NCI-H1105 treated with DMSO at 0.1 percent for 48 hours (cell line): ENCODE data around the gene APEH.

Source experiments
- DNase-seq: peaks from one replicate; lab custom pipeline; 2025; lab: John Stamatoyannopoulos, UW

The APEH gene

DNA sequence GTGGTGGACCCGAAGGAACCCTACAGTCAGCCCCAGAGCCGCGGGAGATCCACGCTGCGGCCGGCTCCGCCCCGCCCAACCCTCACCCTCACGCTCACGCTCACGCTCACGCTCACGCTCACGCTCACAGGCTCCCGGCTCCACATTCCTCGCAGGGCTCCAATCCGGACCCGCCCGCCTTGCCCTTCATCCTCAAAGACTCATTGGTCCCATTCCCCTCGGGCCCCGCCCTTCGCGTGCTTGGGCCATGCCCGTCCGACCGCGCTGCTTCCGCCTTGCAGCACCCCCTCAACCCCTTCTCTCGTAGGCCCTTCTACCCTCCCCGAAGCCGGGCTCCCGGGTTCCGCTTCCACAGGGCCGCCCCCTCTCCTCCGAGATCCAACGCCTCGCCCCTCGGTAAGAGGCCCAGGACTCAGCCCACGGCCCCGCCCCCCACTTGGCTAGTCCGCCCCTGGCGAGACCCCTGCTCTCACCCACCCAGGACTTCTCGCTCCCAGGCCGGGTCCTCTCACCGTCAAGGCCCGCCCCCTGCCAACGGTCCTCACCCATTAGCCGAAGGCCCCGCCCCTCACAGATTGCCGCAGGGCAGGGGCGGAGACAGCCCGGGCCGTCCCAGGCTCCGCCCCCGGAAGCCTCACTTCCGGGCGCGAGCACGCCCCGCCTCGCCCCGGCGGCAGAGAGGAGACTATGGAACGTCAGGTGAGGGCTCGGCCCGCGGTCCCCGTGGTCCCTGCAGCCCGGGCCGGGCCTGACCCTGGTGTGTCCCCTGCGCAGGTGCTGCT lies at the start of gene APEH:
TSS of gene APEH (plus strand) at position 637 of the 782 bp plus-strand sequence. CDS start at position 688, 51 bp downstream.
- DNase-seq: no peak

DNA sequence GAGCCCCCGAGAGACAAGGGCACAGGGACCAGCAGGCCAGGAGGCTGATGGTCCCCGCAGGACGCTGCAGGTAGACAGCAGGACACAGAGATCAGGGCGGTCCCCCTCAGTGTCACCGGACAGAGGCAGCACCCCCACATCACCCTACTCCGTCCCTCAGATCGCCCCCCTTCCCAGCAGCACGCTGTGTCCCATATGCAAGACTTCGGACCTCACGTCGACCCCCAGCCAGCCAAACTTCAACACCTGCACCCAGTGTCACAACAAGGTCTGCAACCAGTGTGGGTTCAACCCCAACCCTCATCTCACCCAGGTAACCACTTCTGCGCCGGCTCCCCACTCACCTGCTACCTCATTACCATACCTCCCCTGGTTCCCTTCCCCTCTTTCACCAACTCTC lies 49.1 kb upstream of the APEH start:
- no peak for DNase-seq

DNA sequence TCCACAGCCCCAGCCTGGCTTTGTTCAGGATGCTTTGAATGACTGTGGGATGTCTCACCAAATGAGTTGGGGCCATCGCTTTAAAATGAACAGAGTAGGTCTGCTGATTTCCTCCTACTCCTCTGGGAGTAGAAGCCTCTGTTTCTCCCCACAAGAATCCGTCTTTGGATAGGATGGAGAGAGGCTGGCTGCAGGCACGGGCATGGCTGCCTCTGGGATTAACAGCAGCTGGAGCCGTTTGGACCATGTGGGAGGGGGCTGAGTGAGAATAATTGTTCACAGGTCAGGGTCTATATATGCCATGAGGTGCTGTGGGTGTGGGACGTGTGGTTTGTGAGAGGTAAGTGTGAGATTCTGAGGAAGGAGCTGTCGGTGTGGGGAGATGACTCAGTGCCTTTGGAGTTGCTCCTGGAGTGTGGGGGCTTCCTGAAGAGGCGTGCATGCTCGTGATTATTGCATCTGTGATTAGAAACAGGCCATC lies 48.0 kb upstream of the APEH start:
- DNase-seq: no peak

DNA sequence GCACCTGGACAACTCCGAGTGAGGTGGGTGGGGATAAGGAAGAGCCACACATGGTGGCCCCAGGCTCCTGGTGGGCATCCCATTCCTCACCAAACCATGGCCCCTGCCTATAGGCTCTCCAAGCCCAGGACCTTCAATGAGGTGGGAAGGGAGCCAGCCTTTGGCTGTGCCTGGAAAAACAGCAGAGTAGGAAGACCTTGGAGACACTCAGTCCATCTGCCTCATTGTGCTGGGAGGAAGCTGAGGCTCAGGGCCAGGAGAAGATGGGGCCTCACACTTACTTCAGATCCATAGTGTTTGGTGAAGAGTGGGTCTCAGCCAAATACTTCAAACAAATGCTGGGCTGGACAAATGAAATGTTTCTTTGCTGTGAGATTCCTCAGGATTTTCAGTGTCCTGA lies 47.4 kb upstream of the APEH start:
- DNase-seq: no peak

DNA sequence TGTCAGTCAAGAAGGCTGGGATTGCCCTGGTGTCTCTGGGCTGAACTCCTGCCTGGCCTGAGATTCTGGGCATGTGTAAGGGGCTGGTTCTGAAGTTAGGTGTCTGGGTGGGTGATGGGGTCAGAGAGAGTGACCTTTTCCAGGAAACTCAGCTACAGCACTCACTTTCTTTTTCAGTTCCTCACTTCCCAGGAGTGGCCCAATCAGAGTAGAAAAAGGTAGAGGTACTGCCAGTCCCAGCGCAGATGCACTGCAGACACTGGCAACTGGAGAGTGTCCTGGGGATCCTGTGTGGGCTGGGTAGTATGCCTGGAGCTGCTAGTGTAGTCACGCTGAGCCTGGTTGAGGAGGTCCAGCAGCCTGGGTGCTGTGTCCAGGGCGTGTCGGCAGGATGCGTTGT lies 46.5 kb upstream of the APEH start:
- DNase-seq: no peak

DNA sequence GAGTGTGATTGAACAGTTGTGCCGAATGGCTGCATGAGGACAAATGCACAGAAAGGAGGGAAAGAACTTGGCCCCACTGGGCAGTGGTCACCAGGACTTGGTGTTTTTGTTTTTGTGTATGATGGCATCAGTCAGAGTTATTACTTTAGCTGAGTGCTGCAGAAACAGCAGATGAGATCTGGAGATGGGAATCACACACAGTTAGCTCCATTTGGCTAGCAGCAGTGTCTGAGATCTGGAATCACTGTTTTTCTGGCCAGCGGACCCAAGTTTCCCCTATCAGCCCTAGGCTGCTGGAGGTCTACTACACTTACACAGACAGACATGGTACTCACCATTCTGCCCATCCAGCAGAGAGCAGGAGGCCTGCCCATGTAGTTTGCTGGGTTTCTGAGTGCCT lies 45.9 kb upstream of the APEH start:
- no peak for DNase-seq

DNA sequence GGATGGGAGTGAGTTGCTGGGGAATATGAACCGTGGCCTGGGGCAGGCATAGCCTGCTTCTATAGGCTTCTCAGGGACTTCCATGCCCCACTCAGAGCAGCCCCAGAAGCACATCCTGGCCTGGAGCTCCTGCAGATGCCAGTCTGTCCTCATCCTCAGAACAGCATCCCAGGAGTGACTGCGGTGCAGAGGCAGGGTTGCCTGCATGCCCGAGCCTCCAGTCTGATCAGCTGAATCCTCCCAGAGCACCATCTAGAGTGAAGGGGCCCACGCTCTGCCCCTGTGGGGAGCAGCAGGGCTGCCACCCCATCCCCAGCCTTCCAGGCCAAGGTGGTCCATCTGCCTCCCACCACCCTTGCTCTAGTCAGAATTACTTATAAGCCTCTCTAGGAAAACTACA lies 44.7 kb upstream of the APEH start:
- no peak for DNase-seq

DNA sequence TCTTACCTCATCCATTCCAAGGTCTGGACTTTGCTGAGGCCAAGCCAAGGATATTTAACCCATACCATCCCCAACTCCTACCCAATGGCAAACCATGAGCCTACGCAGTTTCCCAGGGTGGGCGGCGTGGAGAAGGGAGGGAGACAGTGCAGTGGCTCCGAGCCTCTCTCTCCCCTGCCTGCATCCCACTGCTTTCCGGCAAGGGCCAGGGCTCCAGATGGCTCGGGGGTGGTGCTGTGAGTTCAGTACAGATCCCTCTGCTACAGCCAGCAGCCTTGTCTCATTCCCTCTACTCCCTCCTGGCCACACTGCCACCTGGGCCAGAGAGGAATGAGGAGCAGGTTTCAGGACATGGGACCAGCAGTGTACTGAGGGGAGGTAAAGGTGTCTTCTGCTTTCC lies 44.3 kb upstream of the APEH start:
- no peak for DNase-seq

DNA sequence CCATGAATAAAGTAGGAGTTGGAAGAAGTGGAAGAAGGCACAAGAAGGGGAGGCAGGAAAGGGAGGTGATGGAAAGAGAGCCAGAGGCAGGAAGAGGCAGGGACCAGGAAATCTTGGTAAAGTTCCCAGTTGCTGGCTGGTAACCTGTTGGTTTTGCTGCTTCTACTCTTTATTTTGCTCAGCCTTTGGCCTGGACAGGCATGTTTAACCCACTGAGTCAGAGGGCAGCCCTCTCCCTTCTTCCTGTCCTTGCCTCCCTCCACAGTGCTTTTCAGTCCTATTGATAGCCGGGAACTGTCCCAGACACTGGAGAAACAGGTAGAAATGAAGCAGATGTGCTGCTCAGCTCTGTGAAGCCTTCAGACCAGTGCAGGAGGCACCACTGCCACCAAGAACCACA lies 43.4 kb upstream of the APEH start:
- DNase-seq: no peak

DNA sequence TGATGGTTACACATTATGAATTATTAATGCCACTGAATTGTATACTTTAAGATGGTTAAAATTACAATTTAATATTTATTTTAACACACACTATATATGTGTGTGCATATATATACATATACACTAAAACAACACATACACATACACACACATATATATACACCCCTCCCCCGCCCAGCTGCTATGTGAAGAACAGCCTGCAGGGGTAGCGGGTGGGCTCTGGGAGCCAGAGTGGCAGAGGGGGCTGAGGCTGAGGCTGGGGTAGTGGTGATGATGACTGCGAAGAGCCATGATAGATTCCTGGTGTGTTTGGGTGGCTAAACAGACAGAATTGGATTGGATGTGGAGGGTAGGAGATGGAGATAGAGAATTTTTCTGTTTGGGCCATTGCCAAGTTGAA lies 39.4 kb upstream of the APEH start:
- DNase-seq: no peak

DNA sequence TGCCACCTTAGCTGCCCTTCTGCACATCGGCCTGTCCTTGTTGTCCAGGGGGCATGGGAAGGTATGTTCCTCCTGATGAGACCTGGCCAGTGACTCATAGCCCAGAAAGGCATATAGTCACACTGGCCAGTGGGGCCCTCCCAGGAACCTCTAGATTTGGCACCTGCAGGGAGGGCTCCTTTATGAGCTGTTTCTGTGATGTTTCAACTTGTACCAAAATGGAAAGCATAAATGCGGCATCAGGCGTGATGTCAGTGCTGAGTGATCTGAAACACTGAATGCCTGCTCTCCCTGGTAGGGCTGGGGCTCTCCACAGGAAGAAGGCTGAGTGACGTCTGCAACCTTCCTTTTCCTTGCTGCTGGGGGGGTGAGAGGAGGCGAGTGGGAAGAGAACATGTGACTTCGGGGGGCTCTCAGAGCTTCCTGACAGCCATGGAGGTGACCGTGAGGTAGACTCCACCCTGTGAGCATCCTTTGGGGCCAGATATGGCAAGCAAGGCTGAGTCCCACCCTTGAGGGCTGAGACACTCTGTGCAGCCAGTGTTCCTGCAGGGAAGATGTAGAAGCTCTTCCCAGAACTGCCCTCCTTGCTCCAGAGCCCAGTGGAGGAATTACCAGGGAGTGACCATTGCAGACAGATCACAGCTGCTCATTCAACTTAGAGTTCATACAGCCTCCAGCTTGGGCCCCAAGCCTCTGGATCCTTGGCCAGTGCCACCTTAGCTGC lies 37.1 kb upstream of the APEH start:
- DNase-seq: no peak

DNA sequence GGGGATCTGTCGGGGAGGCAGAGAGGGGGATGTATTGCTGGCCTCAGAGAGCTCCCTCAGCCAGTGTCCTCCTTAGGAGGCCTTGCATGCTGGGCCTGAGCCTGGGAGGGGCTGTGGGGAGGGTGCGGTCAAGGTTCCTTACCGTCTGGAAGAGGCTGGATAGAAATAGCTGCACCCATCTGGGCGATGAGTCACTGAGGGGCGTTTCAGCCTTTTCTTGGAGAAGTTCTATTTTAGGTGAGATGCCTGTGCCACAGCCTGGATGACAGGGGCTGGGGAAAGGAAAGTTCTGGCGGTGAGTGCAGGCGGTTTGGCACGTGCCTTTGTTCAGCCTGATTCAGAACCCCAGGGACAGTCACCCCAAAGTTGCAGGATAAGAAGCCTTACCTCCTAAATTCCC lies 35.7 kb upstream of the APEH start:
- no peak for DNase-seq

DNA sequence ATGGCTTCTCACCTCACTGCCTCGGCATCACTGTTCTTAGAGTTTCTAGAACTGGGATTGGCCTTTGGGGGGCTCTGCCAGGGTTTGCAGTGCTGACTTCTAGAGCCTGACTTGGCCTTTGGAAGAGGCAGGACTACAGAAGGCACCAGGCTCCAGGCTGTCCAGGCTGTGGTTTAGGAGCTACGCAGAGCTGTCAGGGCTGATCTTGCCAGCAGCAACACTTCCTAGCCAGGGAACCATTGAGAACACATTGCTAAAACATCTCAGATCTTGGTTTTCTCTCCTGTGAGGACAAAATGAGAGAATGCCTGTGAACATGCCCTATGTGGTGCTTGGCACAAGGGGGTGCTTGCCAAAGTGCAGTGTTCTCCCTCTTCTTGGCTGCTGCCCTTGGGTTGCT lies 34.6 kb upstream of the APEH start:
- DNase-seq: no peak

DNA sequence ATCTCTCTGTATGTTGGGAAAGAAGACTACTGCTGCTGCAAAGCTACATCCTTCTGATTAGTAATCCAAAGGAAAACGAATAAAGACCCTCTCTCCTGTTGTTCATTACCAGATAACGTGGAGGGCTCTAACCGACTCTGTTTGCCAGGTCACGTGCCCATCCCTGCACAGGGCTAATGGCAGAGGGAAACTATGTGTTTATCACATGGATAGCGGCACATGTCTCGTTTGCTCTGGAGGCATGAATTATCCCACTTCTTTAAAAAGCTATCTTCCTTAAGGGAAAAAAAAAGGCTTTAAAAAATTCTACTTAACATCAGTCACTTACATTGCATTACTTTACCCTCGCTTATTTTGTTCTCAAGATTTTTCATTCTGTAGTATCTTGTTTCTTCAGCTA lies 32.9 kb upstream of the APEH start:
- DNase-seq: no peak

DNA sequence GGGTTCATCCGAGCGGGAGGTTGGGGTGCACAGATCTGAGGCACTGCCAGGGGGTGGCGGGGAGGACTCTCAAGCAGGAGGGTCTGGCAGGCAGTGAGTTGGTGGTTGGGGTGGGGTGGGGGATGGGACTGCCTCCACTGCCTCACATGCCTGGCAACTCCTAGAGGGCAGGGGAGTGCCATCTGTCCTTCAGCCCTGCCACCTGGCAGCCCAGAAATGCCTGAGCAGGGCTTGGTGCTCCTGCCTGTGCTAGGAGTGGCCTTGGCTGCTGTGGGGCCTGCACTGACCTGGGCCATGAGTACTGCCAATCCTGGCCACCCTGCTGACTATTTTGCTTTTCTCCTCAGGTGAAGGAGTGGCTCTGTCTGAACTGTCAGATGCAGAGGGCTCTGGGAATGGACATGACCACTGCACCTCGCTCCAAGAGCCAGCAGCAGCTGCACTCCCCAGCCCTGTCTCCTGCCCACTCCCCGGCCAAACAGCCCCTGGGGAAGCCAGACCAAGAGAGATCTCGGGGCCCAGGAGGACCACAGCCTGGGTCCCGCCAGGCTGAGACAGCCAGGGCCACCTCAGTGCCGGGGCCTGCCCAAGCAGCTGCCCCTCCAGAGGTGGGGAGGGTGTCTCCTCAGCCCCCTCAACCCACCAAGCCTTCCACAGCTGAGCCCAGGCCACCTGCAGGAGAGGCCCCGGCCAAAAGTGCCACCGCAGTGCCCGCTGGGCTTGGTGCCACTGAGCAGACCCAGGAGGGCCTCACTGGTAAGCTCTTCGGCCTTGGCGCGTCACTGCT lies 32.0 kb upstream of the APEH start:
- DNase-seq: no peak

DNA sequence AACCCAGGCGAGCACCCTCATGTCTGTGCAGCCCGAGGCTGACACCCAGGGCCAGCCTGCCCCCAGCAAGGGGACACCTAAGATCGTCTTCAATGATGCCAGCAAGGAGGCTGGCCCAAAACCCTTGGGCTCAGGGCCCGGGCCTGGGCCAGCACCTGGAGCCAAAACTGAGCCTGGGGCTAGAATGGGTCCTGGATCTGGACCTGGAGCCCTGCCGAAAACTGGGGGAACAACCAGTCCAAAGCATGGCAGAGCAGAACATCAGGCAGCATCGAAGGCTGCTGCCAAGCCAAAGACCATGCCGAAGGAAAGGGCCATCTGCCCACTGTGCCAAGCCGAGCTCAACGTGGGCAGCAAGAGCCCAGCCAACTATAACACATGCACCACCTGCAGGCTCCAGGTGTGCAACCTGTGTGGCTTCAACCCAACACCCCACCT lies 31.4 kb upstream of the APEH start:
- DNase-seq: no peak

DNA sequence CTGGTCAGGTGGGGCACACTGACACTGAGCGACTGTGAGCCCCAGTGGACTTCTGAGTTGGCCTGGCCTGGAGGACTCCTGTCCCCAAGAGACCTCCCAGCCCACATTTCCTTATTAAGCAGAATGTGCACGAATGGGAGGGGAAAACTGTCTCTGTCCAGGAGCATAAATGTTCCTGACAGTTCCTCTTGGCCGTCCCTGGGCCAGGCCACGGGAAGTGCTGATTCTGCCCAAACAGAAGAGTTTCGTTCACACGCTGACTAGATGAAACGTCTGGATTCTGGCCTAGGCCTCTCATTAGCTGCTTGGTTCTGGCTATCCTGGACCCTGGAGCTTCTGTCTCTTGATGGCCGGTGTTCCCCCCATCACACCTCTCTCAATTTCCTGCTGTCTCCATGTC lies 29.5 kb upstream of the APEH start:
- no peak for DNase-seq

DNA sequence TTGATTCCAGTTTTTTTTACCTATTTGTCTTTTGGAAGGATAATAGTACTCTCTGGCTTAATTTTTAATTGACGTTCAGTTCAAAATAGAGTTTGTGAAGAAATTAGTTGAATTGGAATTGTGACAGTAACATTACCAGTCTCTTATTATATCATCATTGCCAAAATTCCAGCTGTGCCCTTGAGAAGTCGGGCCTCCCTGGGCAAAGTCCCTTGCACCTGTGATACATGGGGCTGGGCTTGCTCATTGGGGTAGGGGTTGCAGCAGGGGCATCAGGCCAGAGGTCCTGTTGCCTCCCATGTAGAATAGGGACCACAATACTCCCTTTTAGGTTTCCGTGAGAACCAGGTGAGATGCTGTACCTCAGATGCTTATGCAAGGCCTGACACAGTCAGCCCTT lies 27.9 kb upstream of the APEH start:
- DNase-seq: no peak

DNA sequence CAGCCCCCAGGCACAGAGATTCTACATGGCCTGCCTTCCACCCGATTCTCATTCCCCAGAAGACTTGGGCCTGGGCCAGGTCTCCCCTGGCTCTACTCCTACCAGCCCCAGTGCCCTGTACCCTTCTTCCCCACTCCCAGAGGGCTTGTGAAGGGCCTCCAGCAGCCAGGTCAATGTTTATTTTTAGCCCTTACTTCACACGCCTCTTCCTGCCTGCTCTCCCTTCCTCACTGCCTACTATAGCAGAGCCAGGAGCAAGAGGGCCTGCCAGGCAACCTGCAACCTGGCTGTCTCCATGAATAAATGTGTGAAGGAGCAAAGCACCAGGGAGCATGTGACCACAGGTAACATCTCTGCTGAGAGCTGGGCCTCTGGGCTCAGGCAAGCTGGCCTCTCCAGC lies 26.4 kb upstream of the APEH start:
- no peak for DNase-seq

DNA sequence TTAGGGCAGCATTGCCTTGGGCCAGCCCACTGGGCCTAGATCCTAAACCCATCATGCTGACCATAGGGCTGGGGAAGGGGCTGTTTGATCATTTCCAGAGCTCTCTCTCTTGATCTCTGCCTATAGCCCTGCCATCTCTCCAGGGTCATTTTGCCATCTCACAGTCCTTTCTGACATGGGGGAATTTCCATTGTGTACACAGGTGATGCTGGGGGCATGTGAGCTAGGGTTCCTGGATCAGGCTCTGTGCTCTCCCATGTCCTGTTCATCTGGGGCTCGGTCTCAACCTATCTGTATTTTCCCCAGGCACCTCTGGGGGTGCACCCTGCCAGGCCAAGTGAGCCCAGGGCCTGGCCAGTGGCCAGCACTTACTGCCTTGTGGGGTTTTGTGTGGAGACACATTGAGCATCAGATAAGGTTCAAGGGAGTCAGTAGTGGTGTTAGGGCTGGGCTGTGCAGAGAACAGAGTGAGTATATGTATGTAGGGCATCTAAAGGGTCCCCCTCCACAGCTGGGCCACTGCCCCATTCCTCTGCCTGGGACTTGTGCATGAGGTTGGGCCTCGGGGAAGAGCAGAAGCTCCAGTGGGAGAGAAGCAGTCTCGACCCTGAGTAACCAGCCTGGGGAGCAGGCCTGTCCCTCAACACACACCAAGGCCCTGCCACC lies 25.7 kb upstream of the APEH start:
- DNase-seq: no peak

DNA sequence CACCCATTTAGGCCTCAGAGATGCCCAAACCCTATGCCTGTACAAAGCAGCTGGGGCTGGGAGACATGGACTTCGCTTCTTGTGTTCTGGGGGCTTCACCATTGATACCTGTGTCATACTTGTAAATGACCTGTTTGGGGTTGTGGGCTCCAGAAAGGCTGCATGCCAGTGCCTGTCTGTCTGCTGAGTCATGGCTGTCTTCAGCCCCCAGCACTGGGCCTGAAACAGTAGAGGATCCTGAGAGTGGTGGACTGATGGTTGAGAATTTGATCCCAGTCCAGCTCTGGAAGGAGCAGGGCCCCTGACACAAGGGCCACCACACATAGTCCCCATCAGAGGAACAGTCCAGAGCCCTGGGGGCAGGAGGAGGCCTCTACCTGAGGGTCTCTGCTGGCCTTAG lies 24.6 kb upstream of the APEH start:
- no peak for DNase-seq

DNA sequence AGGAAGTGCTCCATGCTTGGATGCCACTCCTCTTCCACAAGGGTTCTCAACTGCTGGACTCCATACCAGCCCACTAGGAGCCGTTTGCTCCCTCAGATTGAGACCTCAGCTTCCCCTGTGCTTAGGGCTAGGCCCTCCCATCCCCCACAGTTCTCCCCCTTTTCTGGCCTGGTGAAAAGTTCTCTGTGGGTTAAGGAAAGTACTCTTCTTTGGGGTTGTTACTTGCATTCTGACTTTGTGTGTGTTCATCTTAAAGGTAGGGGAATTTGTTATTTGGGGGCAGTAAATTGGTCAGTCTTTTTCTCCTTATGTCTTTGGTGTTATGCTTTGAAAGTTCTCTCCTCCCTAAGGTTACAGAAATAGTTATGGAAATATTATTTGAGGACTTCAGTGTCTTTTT lies 24.0 kb upstream of the APEH start:
- DNase-seq: no peak
